Nephron (organoid): ENCODE measurements around the gene CAV1.

Source experiments
- H3K27ac Mint-ChIP-seq, 3 experiments: 2 replicates each; pipeline ENCODE4 v1.8.0; 2020; ENCODE audit warnings: mixed read lengths in 3 of 3, mild to moderate bottlenecking in 2 of 3, moderate library complexity in 1 of 3
- H3K27me3 Mint-ChIP-seq: 2 replicates; pipeline ENCODE4 v1.8.0; 2021; ENCODE audit warnings: low read depth, mild to moderate bottlenecking, moderate library complexity, mixed read lengths
- H3K36me3 Mint-ChIP-seq: 2 replicates; pipeline ENCODE4 v1.8.0; 2020; ENCODE audit warnings: low read depth, mixed read lengths
- H3K4me1 Mint-ChIP-seq: 2 replicates; pipeline ENCODE4 v1.8.0; 2020; ENCODE audit warnings: mixed read lengths
- H3K4me3 Mint-ChIP-seq, 3 experiments: 2 replicates each; pipeline ENCODE4 v1.8.0; 2020; ENCODE audit warnings: mild to moderate bottlenecking in 3 of 3, mixed read lengths in 3 of 3, moderate library complexity in 2 of 3
- H3K9me3 Mint-ChIP-seq: 2 replicates; pipeline ENCODE4 v1.8.0; 2020; ENCODE audit warnings: mixed read lengths
- CTCF ChIP-seq, 3 experiments: fragments of 200-600 bp; sonication (generic); IDR thresholded peaks; one replicate each; pipeline ENCODE4 v1.5.0; 2021; ENCODE audit warnings: antibody characterized with exemption in 3 of 3; ENCODE audit not compliant: unreplicated experiment in 3 of 3

CAV1 gene

GRCh38 chr7:116502201-116503096 lies 22.4 kb upstream of the CAV1 start:
- H3K4me1 Mint-ChIP-seq: peaks cover 6% of the 10 kb centered on the region
- peaks cover 3% of the 10 kb centered on the region for H3K36me3 Mint-ChIP-seq
- no peak overlapping the region for H3K27ac Mint-ChIP-seq
- H3K4me3 Mint-ChIP-seq: no peak overlapping the region
- H3K9me3 Mint-ChIP-seq: peaks cover 2% of the 10 kb centered on the region
- H3K27me3 Mint-ChIP-seq: peaks cover 56% of the 10 kb centered on the region
- TF ChIP-seq CTCF (IDR thresholded peaks at IDR 0.05; ENCODE audit: unreplicated experiment in 3 of 3): no peak

GRCh38 chr7:116503835-116504234 lies 21.0 kb upstream of the CAV1 start:
- peaks cover 1% of the 10 kb centered on the region for H3K9me3 Mint-ChIP-seq
- peaks cover 2% of the 10 kb centered on the region for H3K36me3 Mint-ChIP-seq
- no peak for TF ChIP-seq CTCF (IDR thresholded peaks at IDR 0.05; ENCODE audit: unreplicated experiment in 3 of 3)
- H3K4me1 Mint-ChIP-seq: peaks cover 6% of the 10 kb centered on the region
- H3K27ac Mint-ChIP-seq: no peak overlapping the region
- no peak overlapping the region for H3K4me3 Mint-ChIP-seq
- H3K27me3 Mint-ChIP-seq: peaks cover 47% of the 10 kb centered on the region

- no peak for TF ChIP-seq CTCF (IDR thresholded peaks at IDR 0.05; ENCODE audit: unreplicated experiment in 3 of 3)
- no peak overlapping the region for H3K4me3 Mint-ChIP-seq
- peaks cover 39% of the 10 kb centered on the region for H3K27me3 Mint-ChIP-seq
- no peak overlapping the region for H3K27ac Mint-ChIP-seq
- peaks cover 5% of the 10 kb centered on the region for H3K4me1 Mint-ChIP-seq
- no peaks in the 10 kb centered on the region for H3K9me3 Mint-ChIP-seq
- H3K36me3 Mint-ChIP-seq: no peaks in the 10 kb centered on the region
These were observed 19.6 kb upstream of the CAV1 start for GRCh38 chr7:116505278-116505677.

- Mint-ChIP-seq H3K4me1 (no peaks in the 10 kb centered on the region), H3K27ac (no peak overlapping the region), H3K36me3 (no peaks in the 10 kb centered on the region), H3K9me3 (no peaks in the 10 kb centered on the region), H3K27me3 (peaks cover 36% of the 10 kb centered on the region), H3K4me3 (no peak overlapping the region)
- TF ChIP-seq CTCF (IDR thresholded peaks at IDR 0.05; ENCODE audit: unreplicated experiment in 3 of 3): no peak
These were observed 19.0 kb upstream of the CAV1 start for GRCh38 chr7:116505823-116506222.

GRCh38 chr7:116509982-116510579 lies 14.8 kb upstream of the CAV1 start:
- H3K36me3 Mint-ChIP-seq: no peaks in the 10 kb centered on the region
- no peak overlapping the region for H3K27ac Mint-ChIP-seq
- no peak overlapping the region for H3K4me3 Mint-ChIP-seq
- H3K4me1 Mint-ChIP-seq: no peaks in the 10 kb centered on the region
- H3K9me3 Mint-ChIP-seq: no peaks in the 10 kb centered on the region
- no peak for TF ChIP-seq CTCF (IDR thresholded peaks at IDR 0.05; ENCODE audit: unreplicated experiment in 3 of 3)
- peaks cover 24% of the 10 kb centered on the region for H3K27me3 Mint-ChIP-seq
